Coronary artery (tissue), 2 donors: Measurements from ENCODE around the gene RUNX2.

Experiments
- DNase-seq: peaks from one replicate; pipeline ENCODE4 v3.0.0-alpha.2; 2017; ENCODE audit warnings: low spot score
- H3K27ac ChIP-seq, 2 donors: fragments of 200-600 bp; sonication (generic); one replicate each; pipeline ENCODE4 v1.5.1; 2016 to 2019
- H3K4me3 ChIP-seq: fragments of 200-600 bp; sonication (generic); 2 replicates; pipeline ENCODE4 v1.5.1; 2016; ENCODE audit warnings: mild to moderate bottlenecking, moderate library complexity
- TF ChIP-seq, protein P1 (sequence below): fragments of 200-600 bp; sonication (generic); IDR thresholded peaks from one replicate; pipeline ENCODE4 v1.5.1; 2019; ENCODE audit warnings: antibody characterized with exemption

The RUNX2 gene

DNA sequence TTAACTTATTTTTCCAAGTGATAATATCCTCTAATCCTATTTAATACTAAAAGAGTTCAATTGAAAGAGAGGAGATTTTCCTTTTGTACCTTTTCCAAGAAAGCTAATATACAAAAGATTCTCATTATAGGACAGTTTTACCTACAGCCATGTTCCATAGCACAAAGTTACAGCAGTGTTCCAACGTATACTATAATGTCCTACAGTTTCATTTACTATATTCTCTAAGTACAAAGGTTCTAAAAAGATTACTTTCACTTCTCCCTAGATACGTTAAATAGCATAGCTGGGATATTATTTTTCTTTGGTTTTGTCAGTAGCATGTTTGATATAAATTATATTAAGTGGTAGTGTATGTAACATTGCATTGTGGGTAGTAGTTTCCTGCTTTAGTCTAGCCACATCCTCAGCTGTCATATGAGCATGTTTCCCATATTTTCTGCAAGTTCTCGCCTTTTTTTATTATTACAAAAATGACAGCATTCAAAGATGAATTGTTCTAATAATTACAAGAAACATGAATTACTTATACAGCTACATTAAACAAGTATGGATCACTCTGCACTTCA is 4.4 kb upstream of the RUNX2 start:
- TF ChIP-seq, protein P1, sequence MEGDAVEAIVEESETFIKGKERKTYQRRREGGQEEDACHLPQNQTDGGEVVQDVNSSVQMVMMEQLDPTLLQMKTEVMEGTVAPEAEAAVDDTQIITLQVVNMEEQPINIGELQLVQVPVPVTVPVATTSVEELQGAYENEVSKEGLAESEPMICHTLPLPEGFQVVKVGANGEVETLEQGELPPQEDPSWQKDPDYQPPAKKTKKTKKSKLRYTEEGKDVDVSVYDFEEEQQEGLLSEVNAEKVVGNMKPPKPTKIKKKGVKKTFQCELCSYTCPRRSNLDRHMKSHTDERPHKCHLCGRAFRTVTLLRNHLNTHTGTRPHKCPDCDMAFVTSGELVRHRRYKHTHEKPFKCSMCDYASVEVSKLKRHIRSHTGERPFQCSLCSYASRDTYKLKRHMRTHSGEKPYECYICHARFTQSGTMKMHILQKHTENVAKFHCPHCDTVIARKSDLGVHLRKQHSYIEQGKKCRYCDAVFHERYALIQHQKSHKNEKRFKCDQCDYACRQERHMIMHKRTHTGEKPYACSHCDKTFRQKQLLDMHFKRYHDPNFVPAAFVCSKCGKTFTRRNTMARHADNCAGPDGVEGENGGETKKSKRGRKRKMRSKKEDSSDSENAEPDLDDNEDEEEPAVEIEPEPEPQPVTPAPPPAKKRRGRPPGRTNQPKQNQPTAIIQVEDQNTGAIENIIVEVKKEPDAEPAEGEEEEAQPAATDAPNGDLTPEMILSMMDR, result no peak
- Histone ChIP-seq H3K4me3 (no peak overlapping the region), H3K27ac (no peak overlapping the region)
- DNase-seq, result no peak

DNA sequence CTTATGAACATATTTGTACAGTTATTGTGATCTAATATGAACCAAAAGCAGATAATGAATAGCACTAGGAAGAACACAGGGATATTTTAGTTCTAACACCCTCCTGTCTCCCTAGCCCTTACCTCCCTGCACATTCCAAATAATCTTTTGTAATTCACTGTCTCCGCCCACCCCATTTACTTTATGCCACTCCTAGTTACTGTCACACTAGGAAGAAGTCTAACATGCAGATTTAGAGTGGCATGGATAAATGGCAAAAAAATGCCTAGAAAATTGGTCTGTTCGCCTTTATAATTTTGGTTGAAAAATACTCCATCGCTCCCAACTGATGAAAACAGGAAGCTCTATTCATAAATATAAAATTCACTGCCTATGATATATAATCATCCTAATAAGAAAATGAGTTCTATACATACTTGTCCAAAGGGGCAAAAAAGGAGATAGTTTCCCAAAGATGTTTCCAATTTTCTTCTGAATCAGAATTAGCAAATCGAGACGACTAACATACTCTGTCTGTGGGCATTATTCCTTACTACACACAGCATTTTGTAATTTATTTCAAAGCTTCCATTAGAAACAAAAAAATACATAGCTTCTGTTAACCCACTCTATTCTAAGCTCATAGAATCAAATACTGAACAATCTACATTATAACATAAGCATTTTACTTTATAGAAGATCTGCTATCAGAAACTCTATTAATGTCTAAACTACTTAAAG is 1.3 kb upstream of the RUNX2 start:
- Histone ChIP-seq H3K4me3 (no peak overlapping the region), H3K27ac (no peak overlapping the region)
- TF ChIP-seq, protein P1, result no peak
- DNase-seq, result no peak

DNA sequence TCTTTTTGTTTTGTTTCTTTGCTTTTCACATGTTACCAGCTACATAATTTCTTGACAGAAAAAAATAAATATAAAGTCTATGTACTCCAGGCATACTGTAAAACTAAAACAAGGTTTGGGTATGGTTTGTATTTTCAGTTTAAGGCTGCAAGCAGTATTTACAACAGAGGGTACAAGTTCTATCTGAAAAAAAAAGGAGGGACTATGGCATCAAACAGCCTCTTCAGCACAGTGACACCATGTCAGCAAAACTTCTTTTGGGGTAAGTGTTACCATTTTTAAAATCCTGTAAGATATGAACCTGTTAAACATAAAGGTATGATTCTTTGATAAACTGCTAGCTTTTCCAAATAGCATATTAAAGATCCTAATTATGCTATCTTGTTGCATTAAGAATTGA is 393 bp downstream of the RUNX2 start:
- Histone ChIP-seq H3K4me3 (no peak overlapping the region), H3K27ac (no peak overlapping the region)
- no peak for DNase-seq
- TF ChIP-seq, protein P1, result no peak

DNA sequence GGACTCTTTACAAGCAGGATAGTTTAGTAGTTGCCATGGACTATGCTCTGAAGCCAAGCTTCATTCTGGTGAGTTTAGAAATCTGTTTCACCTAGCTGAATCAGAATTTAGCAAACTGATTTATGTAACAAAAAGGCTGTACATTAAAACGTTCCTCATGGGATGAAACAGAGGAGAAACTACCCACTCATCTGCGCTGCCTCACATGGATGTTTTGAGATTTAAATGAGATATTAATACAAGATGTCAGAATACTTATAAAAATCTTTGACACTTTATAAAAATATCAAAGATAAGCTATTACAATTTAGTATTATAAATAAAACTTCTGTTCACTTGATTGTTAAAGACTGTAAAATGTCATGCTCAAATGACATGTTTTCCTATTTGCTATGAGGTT is 16.8 kb downstream of the RUNX2 start:
- no peak for DNase-seq
- no peak overlapping the region for H3K4me3 ChIP-seq
- TF ChIP-seq, protein P1, result no peak
- H3K27ac ChIP-seq, result no peak overlapping the region

DNA sequence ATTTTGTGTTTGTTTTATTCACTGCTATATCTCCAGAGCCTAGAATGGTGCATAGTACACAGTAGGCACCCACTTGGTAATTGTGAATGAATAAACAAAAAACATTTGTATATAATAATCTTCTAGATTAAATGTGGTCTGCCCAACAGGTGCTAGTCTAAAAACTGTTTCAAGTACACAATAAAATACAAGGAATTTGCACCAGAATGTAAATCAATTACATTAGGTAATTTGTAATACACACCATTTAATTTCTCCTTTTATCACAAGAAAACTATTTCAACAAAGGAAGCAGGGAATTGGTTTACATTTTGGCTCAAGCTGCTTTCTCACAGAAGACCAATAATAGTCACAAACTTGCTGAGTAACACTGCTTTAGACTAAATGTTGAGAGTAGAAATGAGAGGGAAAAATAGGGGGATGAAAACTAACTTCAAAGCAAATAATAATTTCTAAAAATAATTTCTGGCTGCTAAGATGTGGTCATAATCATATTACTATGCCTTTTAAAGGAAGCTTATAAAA is 22.1 kb downstream of the RUNX2 start:
- TF ChIP-seq, protein P1, result no peak
- no peak for DNase-seq
- Histone ChIP-seq H3K27ac (no peak overlapping the region), H3K4me3 (no peak overlapping the region)

DNA sequence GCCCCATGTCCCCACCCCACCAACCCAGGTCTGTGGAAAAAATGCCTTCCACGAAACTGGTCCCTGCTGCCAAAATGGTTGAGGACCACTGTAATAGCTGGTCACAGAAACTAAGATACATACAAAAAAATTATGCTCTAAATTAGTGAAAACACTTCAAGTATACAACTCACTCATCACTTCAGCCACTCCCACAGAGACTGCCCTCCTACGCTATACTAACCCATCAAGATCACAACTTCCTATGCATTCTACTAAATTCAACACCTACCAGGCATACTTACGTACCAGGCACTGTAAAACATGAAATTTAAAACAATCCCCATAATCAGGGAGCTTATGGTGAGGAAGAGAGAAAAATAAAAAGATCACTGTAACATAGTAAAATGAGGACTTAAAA is 22.9 kb downstream of the RUNX2 start:
- DNase-seq, result no peak
- no peak overlapping the region for H3K27ac ChIP-seq

More for the DNA sequence above, 22.9 kb downstream of the RUNX2 start:
- H3K4me3 ChIP-seq, result no peak overlapping the region
- TF ChIP-seq, protein P1, result no peak
